GM19463 (cell line): ENCODE results near the gene FHIT.

Source experiments
- ATAC-seq: cut with Tn5 transposase; IDR thresholded peaks from one replicate; pipeline ENCODE4 v1.9.1; 2021; ENCODE audit warnings: mild to moderate bottlenecking, moderate library complexity; ENCODE audit not compliant: unreplicated experiment

Gene FHIT

GRCh38 chr3:60523536-60523935, 727.7 kb downstream of the FHIT start:
- ATAC-seq = no peak

DNA sequence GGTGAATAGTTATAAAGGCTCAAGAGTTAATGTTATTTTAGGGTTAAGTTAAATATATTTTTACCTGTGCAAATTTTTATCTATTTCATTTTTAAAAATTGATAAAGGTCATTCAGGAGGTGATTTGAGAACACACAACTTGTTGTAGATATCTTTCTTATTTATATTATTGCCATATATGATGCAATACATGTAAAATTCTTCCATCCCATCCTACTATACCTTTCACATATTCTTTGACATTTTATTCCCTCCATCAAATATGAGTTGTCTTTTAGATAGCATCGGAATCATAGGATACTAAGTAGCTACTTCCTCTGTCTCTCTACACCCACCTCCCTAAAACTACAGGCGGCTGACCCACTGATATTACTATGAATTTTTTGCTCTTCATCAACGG, 734.1 kb downstream of the FHIT start:
- no peak for ATAC-seq

DNA sequence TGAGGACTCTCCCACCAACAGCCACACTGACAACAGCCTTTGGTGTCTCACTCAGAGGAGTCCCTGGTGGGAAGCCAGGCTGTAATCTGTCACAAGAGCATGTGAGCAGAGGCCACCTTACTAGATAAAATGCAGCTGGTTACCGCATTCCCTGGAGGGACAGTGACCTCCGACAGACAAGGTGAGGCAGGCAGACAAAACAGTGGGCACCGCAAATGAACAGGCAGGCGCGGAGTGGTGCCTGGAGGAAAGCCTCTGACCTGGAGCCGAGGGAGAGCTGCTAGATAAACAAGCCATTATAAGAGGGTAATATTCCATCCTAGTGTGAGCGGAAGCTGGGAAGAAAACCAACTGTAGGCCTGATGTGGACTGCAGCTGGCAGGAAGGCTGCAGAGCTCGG, 736.4 kb downstream of the FHIT start:
- no peak for ATAC-seq

GRCh38 chr3:60514085-60514649, 737.1 kb downstream of the FHIT start:
- no peak for ATAC-seq

- ATAC-seq = no peak
Measured at GRCh38 chr3:60513241-60513640, 738.0 kb downstream of the FHIT start.

GRCh38 chr3:60512506-60512905, 738.7 kb downstream of the FHIT start:
- ATAC-seq = no peak

DNA sequence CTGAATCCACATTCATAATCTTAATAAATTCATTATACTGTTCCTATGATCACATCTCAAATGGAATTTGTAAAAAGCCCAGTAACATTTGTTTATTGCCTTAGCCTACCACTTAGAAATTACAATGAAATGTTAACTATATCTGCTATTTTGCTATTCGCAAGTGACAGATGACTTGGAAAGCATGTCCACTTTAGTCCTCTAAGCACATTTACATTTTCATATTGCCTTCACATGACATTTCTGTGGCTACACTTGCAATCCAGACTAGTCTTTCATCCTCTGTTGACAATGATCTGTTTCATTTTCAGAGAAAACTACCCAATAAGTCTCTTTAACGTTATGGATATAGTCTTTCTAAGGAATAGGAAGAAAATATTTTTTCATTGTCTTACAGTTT, 741.8 kb downstream of the FHIT start:
- ATAC-seq = no peak

DNA sequence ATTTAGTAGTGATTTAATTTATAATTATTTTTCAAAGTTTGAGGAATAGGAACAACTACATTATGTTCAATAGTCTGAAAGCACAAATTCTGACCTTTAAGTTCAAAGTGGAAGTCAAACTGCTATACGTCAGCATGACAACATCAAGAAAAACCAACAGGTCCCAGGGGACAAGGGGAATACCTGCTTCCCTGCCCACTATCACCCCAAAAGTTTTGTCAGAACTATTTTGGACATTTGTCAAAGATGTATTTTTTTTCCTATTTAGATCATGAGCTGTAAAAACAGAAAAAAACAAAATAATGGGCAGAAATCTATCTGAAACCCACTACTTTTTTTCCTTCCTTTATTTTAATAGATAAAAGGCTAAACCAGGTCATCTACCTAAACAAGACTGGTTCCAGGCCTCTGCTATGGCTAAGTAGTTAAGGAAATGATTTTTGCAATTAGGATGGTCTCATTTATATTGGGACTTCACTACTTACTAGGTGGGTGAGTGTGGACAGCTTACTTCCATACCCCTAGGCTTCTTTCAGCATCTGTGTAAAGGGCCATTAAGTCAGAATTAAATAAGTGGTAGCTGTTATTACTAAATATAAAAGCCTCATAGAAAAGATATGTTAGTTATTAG, 746.3 kb downstream of the FHIT start:
- peak; percentile 47 for ATAC-seq

DNA sequence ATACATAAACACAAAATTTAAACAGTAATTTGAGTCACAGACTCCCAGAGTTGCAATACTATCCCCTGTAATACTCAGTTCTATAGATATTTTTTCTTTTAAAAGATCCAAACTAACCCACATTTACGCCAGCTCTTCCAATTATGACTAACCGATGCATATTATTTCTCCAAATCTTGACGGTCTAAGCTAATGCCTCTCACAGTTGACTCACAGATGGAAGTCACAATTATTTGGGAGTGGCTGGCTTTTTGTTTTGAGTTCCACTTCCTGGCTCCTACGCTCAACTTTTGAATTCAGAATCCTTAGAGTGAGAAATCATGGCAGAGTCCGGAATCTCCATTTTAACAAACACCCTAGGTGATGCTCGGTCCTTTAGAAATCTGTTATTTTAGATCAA, 749.9 kb downstream of the FHIT start:
- ATAC-seq = no peak

DNA sequence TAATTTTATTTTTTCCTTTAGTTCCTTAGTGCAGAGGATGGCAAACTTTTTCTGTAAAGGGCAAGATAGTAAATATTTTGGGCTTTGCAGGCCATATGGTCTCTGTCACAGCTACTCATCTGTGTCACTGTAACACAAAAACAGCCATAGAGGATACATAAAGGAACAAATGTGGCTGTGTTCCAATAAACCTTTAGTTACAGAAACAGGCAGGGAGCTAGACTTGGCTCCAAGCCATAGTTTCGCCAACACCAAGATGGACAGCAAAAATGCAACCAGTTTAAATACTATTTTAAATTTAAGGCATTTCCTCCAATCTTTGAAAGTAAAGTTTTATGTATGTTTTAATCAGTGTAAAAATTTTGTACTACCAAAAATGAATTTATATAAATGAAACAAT, 753.4 kb downstream of the FHIT start:
- no peak for ATAC-seq

DNA sequence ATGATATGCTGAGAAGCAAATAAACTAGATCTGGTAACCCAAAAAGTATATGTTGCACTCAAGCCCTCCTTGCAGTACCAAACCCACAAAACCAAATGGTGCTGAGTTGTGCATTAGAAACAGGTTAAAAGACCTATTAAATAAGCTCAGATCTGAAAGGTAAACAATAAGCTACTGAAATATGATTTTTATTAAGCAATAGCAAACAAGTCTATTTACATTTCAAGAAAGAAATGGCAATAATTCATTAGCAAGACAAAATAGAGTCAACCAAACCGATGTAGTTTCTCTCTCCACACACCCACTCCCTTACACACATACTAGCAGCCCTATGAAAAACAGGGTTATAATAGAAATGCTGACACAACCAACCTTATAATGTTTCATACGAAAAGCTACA, 760.3 kb downstream of the FHIT start:
- no peak for ATAC-seq

DNA sequence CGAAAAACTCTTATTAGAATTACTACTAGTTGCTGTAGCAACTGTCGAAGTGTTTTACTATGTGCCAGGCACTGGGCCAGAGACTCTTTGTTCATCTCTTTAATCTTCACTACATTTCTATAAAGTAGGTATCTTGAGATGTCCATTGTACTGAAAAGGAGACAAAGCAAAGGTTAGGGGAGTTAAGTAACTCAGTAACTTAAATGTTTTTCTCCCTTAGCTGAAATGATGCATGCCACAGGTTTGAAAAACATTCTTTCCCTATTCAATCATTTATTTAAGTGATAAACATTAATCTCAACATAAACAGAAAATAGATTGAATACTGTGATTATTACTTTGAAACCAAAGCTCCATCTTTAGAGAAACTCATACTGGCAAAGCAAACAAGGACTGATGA, 776.2 kb downstream of the FHIT start:
- ATAC-seq = no peak

- no peak for ATAC-seq
Measured at GRCh38 chr3:60469481-60469880, 781.8 kb downstream of the FHIT start.

DNA sequence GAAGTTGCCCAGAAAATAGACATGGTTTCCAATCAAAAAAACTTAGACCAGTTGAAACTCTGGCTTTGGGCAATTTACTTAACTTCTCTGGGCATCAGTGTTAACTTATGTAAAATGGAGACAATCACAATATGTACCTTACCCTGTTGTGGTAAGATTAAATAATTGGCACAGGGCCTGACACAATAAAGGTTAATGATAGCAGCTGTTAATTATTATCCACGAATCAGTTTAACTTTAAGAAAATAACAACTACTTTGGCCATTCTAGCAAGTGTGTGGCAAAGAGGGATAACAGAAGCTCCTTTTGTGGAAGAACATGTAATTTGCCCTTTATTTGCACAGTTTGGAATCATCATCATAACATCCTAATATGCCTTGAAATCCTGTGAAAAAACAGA, 787.6 kb downstream of the FHIT start:
- ATAC-seq = no peak

GRCh38 chr3:60461267-60461666, 790.0 kb downstream of the FHIT start:
- ATAC-seq = no peak

DNA sequence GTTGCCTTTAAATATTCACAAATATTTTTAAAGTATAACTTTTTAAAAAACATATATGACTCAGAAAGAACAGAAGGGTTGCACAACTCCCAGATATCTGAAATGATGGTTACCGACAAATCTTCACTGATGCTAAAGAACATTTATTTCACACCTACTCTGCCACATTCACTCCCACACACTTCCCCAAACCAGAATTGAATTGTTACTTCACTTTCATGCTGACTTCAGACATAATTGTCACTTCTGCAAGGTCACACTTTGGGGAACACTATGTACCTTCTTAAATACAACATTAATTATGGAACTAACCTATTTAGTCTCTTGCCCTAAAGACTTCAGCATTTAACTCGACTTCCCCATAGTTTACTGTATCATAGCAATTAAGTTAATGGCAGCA, 795.1 kb downstream of the FHIT start:
- no peak for ATAC-seq

- no peak for ATAC-seq
Measured at GRCh38 chr3:60453326-60453725, 797.9 kb downstream of the FHIT start.

DNA sequence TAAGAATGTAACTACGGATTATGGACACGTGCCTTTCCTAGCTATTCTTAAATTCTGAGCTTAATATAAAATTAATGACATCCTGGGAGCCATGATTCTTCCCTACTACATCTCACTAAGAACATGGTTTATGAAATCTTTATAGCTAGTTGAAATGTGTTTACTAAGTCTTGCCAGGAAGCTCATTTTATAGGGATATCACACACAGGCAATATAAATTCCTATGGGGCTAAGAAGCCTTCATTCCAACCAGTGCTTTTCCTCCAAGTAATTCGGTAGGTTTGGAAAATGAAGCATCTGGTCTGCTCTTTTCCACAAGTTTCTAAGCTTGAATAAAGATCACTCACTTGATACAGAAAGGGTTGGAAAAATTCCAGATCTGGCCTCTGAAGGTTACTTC, 802.6 kb downstream of the FHIT start:
- ATAC-seq = no peak

- ATAC-seq = no peak
Measured at GRCh38 chr3:60445446-60445845, 805.8 kb downstream of the FHIT start.

DNA sequence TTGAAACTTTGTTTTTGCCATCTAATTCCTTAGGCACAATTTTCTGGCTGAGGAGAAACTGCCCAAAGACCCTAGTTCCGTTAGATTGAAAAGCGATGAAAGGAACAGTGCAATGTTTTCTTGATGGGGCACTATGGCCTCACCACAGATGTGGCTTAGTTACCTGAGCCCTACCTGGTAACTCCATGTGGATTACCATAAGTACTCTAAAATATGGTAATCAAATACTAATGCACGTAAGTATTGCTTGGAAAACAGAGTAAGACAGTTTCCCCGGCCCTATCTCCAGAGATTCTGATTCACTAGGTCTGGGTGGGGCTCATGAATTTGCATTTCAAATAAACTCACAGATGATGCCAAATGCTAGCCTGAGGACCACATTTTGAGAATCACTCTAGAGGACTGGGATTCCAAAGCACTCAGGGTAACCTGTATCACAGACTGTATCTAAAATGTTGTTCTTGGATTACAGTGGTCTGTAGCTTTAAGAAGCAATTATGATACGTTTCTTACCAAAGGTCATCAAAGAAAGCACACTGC, 806.3 kb downstream of the FHIT start:
- ATAC-seq = no peak

DNA sequence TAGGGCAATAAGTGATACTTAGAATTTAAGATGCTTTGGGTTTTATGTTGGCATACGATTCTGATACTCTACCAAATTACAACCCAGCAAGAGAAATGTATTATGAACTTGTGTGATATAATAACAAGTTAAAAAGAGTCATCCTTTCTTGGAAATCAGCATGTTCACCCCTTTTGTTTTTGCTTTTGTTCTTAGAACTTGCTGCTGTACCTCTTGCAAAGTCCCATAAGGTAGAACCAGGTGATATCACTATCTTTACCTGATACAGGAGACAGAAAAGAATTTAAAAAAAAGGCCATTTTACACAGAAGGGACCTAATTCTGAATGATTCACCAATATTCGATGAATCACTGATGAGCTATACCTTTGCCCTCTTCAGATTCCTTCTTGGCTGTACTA, 810.4 kb downstream of the FHIT start:
- ATAC-seq = no peak

GRCh38 chr3:60435941-60436650, 815.2 kb downstream of the FHIT start:
- no peak for ATAC-seq
